H1 (cell line): Measurements from ENCODE around the gene SLC47A2. TPM values are rescaled to one million over a fixed set of nuclear protein-coding genes. Genes with fewer than 3 reads are reported as not detected.
A peak's percentile ranks its signal among the peaks of the same experiment; 100 is the strongest.

Experiments
- CTCF ChIA-PET: fragments of 300-600 bp; sonication (Branson Sonifier 250); formaldehyde crosslinking; loops from one replicate; lab custom pipeline; 2021; ENCODE audit not compliant: partially characterized antibody; lab: Charles Lee
- POLR2A ChIA-PET: fragments of 300-600 bp; sonication (Branson Sonifier 250); formaldehyde crosslinking; loops from one replicate; lab custom pipeline; 2021; ENCODE audit warnings: inconsistent platforms; ENCODE audit not compliant: partially characterized antibody; lab: Charles Lee
- DNase-seq, 2 experiments: peaks; one replicate each; pipeline versions ENCODE4 v3.0.0 to v3.0.0-alpha.2; 2010 to 2022; ENCODE audit warnings: low spot score in 2 of 2, low read depth in 1 of 2, mixed read lengths in 1 of 2
- FAIRE-seq: peaks from 2 replicates; lab custom pipeline; 2011; peaks lifted over from hg19 to GRCh38; lab: Jason Lieb, UNC
- H2AFZ ChIP-seq: 2 replicates; pipeline ENCODE4 v1.8.1; 2012; ENCODE audit warnings: low read length, inconsistent platforms
- H2AK5ac ChIP-seq: 2 replicates; pipeline ENCODE4 v1.6.1; 2013; ENCODE audit warnings: low read depth, low read length
- H2BK120ac ChIP-seq: replicated peaks from 2 replicates; pipeline ENCODE3; 2013; ENCODE audit warnings: low read depth, low read length, inconsistent platforms
- H2BK12ac ChIP-seq: 2 replicates; pipeline ENCODE4 v1.6.1; 2013; ENCODE audit warnings: low read depth, low read length
- H2BK15ac ChIP-seq: 2 replicates; pipeline ENCODE4 v1.6.1; 2013; ENCODE audit warnings: low read length
- H2BK20ac ChIP-seq: 2 replicates; pipeline ENCODE4 v1.6.1; 2013; ENCODE audit warnings: low read length
- H2BK5ac ChIP-seq: 2 replicates; pipeline ENCODE4 v1.6.1; 2013; ENCODE audit warnings: low read depth, low read length
- H3K14ac ChIP-seq: 2 replicates; pipeline ENCODE4 v1.6.1; 2013; ENCODE audit warnings: inconsistent platforms; ENCODE audit not compliant: insufficient read length
- H3K18ac ChIP-seq: 2 replicates; pipeline ENCODE4 v1.6.1; 2013; ENCODE audit warnings: low read length; ENCODE audit errors: extremely low read depth
- H3K23ac ChIP-seq: 2 replicates; pipeline ENCODE4 v1.6.1; 2013; ENCODE audit warnings: inconsistent platforms; ENCODE audit not compliant: insufficient read length
- H3K23me2 ChIP-seq: 2 replicates; pipeline ENCODE4 v1.6.1; 2013; ENCODE audit warnings: low read depth, low read length
- H3K27ac ChIP-seq: 2 replicates; pipeline ENCODE4 v1.6.1; 2011; ENCODE audit warnings: low read depth, low read length, inconsistent platforms
- H3K27me3 ChIP-seq, 4 experiments: replicated peaks in 1 of 4; 1 replicate in 1 of 4; 2 replicates in 3 of 4; pipeline versions ENCODE4 v1.6.1 to v1.8.1; 2011 to 2013; ENCODE audit warnings: low read length in 3 of 4, mild to moderate bottlenecking in 3 of 4, inconsistent platforms in 2 of 4, mixed read lengths in 2 of 4, moderate library complexity in 1 of 4; ENCODE audit not compliant: control insufficient read depth in 3 of 4, insufficient read depth in 3 of 4; ENCODE audit errors: extremely low read depth in 1 of 4
- H3K36me3 ChIP-seq, 4 experiments: 2 replicates each; pipeline versions ENCODE4 v1.6.1 to v1.8.1; 2011 to 2013; ENCODE audit warnings: mild to moderate bottlenecking in 4 of 4, low read length in 3 of 4, moderate library complexity in 2 of 4, control low read depth in 1 of 4, inconsistent platforms in 1 of 4; ENCODE audit not compliant: insufficient read depth in 4 of 4, control insufficient read depth in 2 of 4
- H3K4ac ChIP-seq: replicated peaks from 2 replicates; pipeline ENCODE3; 2013; ENCODE audit warnings: low read length, low read depth, mixed read lengths, inconsistent platforms; ENCODE audit not compliant: insufficient read length
- H3K4me1 ChIP-seq, 4 experiments: replicated peaks in 1 of 4; 1 replicate in 1 of 4; 2 replicates in 3 of 4; pipeline versions ENCODE4 v1.6.1 to v1.8.1; 2011 to 2013; ENCODE audit warnings: low read length in 3 of 4, inconsistent platforms in 2 of 4, mixed read lengths in 1 of 4; ENCODE audit not compliant: insufficient read depth in 4 of 4, control insufficient read depth in 3 of 4
- H3K4me2 ChIP-seq, 2 experiments: 2 replicates each; pipeline versions ENCODE4 v1.6.1 to v1.8.1; 2011 to 2013; ENCODE audit warnings: low read depth in 2 of 2, low read length in 2 of 2, control low read depth in 1 of 2, inconsistent platforms in 1 of 2, mild to moderate bottlenecking in 1 of 2; ENCODE audit not compliant: insufficient read depth in 1 of 2
- H3K4me3 ChIP-seq, 4 experiments: fragments of 200-600, 300-600 bp in 1 of 4; sonication (generic), shearing (Covaris generic), sonication (Bioruptor Twin) in 1 of 4; 2 replicates each; pipeline versions ENCODE4 v1.5.1 to v1.8.1; 2011 to 2016; ENCODE audit warnings: low read length in 4 of 4, low read depth in 3 of 4, control low read depth in 2 of 4, inconsistent platforms in 2 of 4, mild to moderate bottlenecking in 2 of 4, mixed read lengths in 1 of 4, moderate library complexity in 1 of 4; ENCODE audit not compliant: insufficient read depth in 2 of 4; ENCODE audit errors: extremely low read depth in 1 of 4
- H3K56ac ChIP-seq: replicated peaks from 2 replicates; pipeline ENCODE3; 2013; ENCODE audit warnings: low read depth, mild to moderate bottlenecking, mixed read lengths, low read length, inconsistent platforms; ENCODE audit not compliant: insufficient read length
- H3K79me1 ChIP-seq: 2 replicates; pipeline ENCODE4 v1.6.1; 2013; ENCODE audit warnings: low read depth, low read length, control low read depth
- H3K79me2 ChIP-seq, 2 experiments: 2 replicates each; pipeline versions ENCODE4 v1.6.1 to v1.8.1; 2012 to 2013; ENCODE audit warnings: low read length in 2 of 2, mild to moderate bottlenecking in 2 of 2, inconsistent platforms in 1 of 2; ENCODE audit not compliant: insufficient read depth in 2 of 2, control insufficient read depth in 1 of 2
- H3K9ac ChIP-seq, 4 experiments: replicated peaks in 1 of 4; 1 replicate in 1 of 4; 2 replicates in 3 of 4; pipeline versions ENCODE4 v1.6.1 to v1.8.1; 2011 to 2013; ENCODE audit warnings: low read depth in 3 of 4, low read length in 3 of 4, control low read depth in 2 of 4, mild to moderate bottlenecking in 2 of 4, moderate library complexity in 2 of 4, inconsistent platforms in 1 of 4; ENCODE audit errors: extremely low read depth in 1 of 4
- H3K9me3 ChIP-seq, 2 experiments: 2 replicates each; pipeline versions ENCODE4 v1.6.1 to v1.8.1; 2012 to 2013; ENCODE audit warnings: mild to moderate bottlenecking in 2 of 2, moderate library complexity in 2 of 2, control low read depth in 1 of 2, inconsistent platforms in 1 of 2, low read depth in 1 of 2, low read length in 1 of 2, mixed read lengths in 1 of 2; ENCODE audit not compliant: insufficient read depth in 2 of 2
- H4K20me1 ChIP-seq, 2 experiments: replicated peaks in 1 of 2; 2 replicates each; pipeline versions ENCODE3 to v1.8.1; 2011 to 2013; ENCODE audit warnings: inconsistent platforms in 2 of 2, low read length in 2 of 2, mild to moderate bottlenecking in 1 of 2; ENCODE audit not compliant: insufficient read depth in 2 of 2, control insufficient read depth in 1 of 2
- H4K5ac ChIP-seq: 2 replicates; pipeline ENCODE4 v1.6.1; 2013; ENCODE audit warnings: low read length, low read depth, mixed read lengths, inconsistent platforms; ENCODE audit not compliant: insufficient read length
- H4K8ac ChIP-seq: 2 replicates; pipeline ENCODE4 v1.8.0; 2013; ENCODE audit warnings: mild to moderate bottlenecking, moderate library complexity, low read length, inconsistent platforms; ENCODE audit not compliant: insufficient read depth; ENCODE audit errors: extremely low read depth
- H4K91ac ChIP-seq: replicated peaks from 2 replicates; pipeline ENCODE3; 2013; ENCODE audit warnings: low read length, mixed read lengths, inconsistent platforms; ENCODE audit not compliant: insufficient read length
- TBP ChIP-seq: IDR thresholded peaks from 2 replicates; pipeline ENCODE4 v1.6.1; 2011; ENCODE audit warnings: low read depth, low read length, improper control_type of control experiment
- TEAD4 ChIP-seq: IDR thresholded peaks from 2 replicates; pipeline ENCODE4 v1.6.1; 2012; ENCODE audit warnings: low read depth, low read length, inconsistent platforms, mixed read lengths
- WGBS, 2 experiments: shearing (Covaris generic) in 1 of 2; methylation state at CpG; one replicate each; pipeline versions ENCODE4 v1.1.6 to v1.1.7; 2013 to 2015; ENCODE audit warnings: low lambda C conversion rate in 2 of 2, mixed read lengths in 2 of 2, inconsistent platforms in 1 of 2, low coverage in 1 of 2, missing lambda C conversion rate in 1 of 2; ENCODE audit not compliant: insufficient replicate concordance in 2 of 2, insufficient coverage in 1 of 2, insufficient read length in 1 of 2; ENCODE audit errors: extremely low coverage in 1 of 2, missing lambda C conversion rate in 1 of 2; 5-methylcytosine and 5-hydroxymethylcytosine counted together
- polyA plus RNA-seq, 7 experiments: library from polyadenylated mRNA; depleted of rRNA in 3 of 7; stranded (reverse) in 5 of 7; unstranded in 2 of 7; fragments of >200 nt in 5 of 7; fragments of 200-250 nt in 2 of 7; gene quantifications; 1 replicate in 5 of 7; 2 replicates in 1 of 7; 4 replicates in 1 of 7; pipeline versions ENCODE4 v1.2.1 to v1.2.3, GENCODE V29; 2011 to 2013; ENCODE audit warnings: missing spikeins in 2 of 7, mixed read lengths in 2 of 7
- total RNA-seq: library from RNA; stranded (reverse); fragmentation: NEBNext Ultra II Directional; extraction: Animal tissue kit (Norgen Biotek cat#: 25700); gene quantifications from 2 replicates; pipeline ENCODE4 v1.2.1, GENCODE V29; 2021

SLC47A2 gene
- total and polyA plus RNA-seq, 2 of the 8 experiments (the other 6 are each of a cell fraction or from before 2014, with no cell fraction given), result not detected

- WGBS, 2 experiments, result 89% methylated on average over 9 of the region's 9 CpGs; no CpG with 5 or more reads in 1 of the 2 experiments
- Histone ChIP-seq H3K18ac (no peak overlapping the region), H2BK12ac (no peak overlapping the region), H3K14ac (no peak overlapping the region), H3K56ac (no peak overlapping the region), H4K5ac (no peak overlapping the region), H3K4me2 (no peak overlapping the region), H4K91ac (peak overlapping the region; percentile 29), H2BK15ac (no peak overlapping the region), H3K4me3 (no peak overlapping the region), H3K9ac (no peak overlapping the region), H3K23me2 (no peaks in the 10 kb centered on the region), H3K36me3 (no peaks in the 10 kb centered on the region), H2BK20ac (no peak overlapping the region), H3K27me3 (no peaks in the 10 kb centered on the region), H4K8ac (no peak overlapping the region), H2BK5ac (no peak overlapping the region), H2AK5ac (no peak overlapping the region), H2BK120ac (no peak overlapping the region), H3K79me1 (no peaks in the 10 kb centered on the region), H3K23ac (no peak overlapping the region), H2AFZ (no peak overlapping the region), H3K79me2 (no peaks in the 10 kb centered on the region), H3K4ac (peak overlapping the region; percentile 28), H3K9me3 (no peaks in the 10 kb centered on the region; a peak in 1 of 4 replicates), H3K27ac (no peak overlapping the region), H4K20me1 (no peaks in the 10 kb centered on the region), H3K4me1 (no peaks in the 10 kb centered on the region)
- ChIA-PET CTCF (interaction anchor here (0.8 to 8.7 kb wide), 9 partner anchors 11 to 398 kb away, joined by 3 to 52 read pairs (median 15); partner anchors contain the start of gene B9D1), POLR2A (interaction anchor here (0.9 kb wide), 1 partner anchor 16 kb away, joined by 3 read pairs; no protein-coding TSS in a partner anchor)
- DNase-seq (no peak), FAIRE-seq (no peak)
- TF ChIP-seq TEAD4, result no peak
- TF ChIP-seq TBP, result no peak
Observed at GRCh38 chr17:19760746-19761145, 44.4 kb upstream of the SLC47A2 start.
